Aorta (tissue), 5 donors: ENCODE measurements around the gene TMEM190. TPM values are rescaled to one million over a fixed set of nuclear protein-coding genes. Genes with fewer than 3 reads are reported as not detected.

Experiments used
- ATAC-seq: fragments of 200-7000 bp; cut with Tn5 transposase; one replicate; pipeline ENCODE4 v1.9.1; 2022; ENCODE audit warnings: moderate library complexity; ENCODE audit not compliant: low FRiP score
- DNase-seq, 2 donors: peaks; one replicate each; pipeline ENCODE4 v3.0.0-alpha.2; 2020
- H3K27ac ChIP-seq, 2 donors: one replicate each; pipeline ENCODE4 v1.5.1; 2013; ENCODE audit warnings: low read length in 2 of 2, mild to moderate bottlenecking in 2 of 2, moderate library complexity in 2 of 2, control low read depth in 1 of 2, inconsistent platforms in 1 of 2, low read depth in 1 of 2
- H3K27me3 ChIP-seq, 2 donors: one replicate each; pipeline ENCODE4 v1.6.1; 2013; ENCODE audit warnings: control low read depth in 1 of 2, low read length in 1 of 2, mild to moderate bottlenecking in 1 of 2, moderate library complexity in 1 of 2; ENCODE audit not compliant: insufficient read depth in 2 of 2, control insufficient read depth in 1 of 2
- H3K36me3 ChIP-seq, 2 donors: one replicate each; pipeline ENCODE4 v1.6.1; 2013; ENCODE audit warnings: control low read depth in 1 of 2, low read length in 1 of 2, mild to moderate bottlenecking in 1 of 2; ENCODE audit not compliant: insufficient read depth in 2 of 2, control insufficient read depth in 1 of 2
- H3K4me1 ChIP-seq, 2 donors: one replicate each; pipeline ENCODE4 v1.6.1; 2013; ENCODE audit warnings: low read length in 2 of 2, control low read depth in 1 of 2, mild to moderate bottlenecking in 1 of 2, moderate library complexity in 1 of 2; ENCODE audit not compliant: insufficient read depth in 2 of 2, control insufficient read depth in 1 of 2
- H3K4me3 ChIP-seq, 2 donors: one replicate each; pipeline ENCODE4 v1.5.1; 2013; ENCODE audit warnings: low read length in 2 of 2, control low read depth in 1 of 2, mild to moderate bottlenecking in 1 of 2
- H3K9me3 ChIP-seq: one replicate; pipeline ENCODE4 v1.6.1; 2013; ENCODE audit warnings: mild to moderate bottlenecking, low read length; ENCODE audit not compliant: control insufficient read depth
- WGBS, 2 donors: extraction: QIAGEN DNeasy Blood & Tissue Kit; methylation state at CpG; one replicate each; pipeline ENCODE4 v1.1.7; 2013; 5-methylcytosine and 5-hydroxymethylcytosine counted together
- intact Hi-C, 2 donors: fragments of 100-400 bp; cut with DNase I; formaldehyde crosslinking; loops; one replicate each; pipeline versions ENCODE4 v1.14.2 to v1.15.0; 2022
- polyA plus RNA-seq, 2 donors: library from polyadenylated mRNA; stranded (reverse); fragments of 200-250 nt; gene quantifications; one replicate each; pipeline ENCODE4 v1.2.3, GENCODE V29; 2013
- total RNA-seq, 2 donors: library from RNA; stranded (reverse); fragmentation: NEBNext Ultra II Directional; extraction: Animal tissue kit (Norgen Biotek cat#: 25700); gene quantifications; one replicate each; pipeline ENCODE4 v1.2.1, GENCODE V29; 2021
- donor health status: healthy with polysubstance abuse.
- donor health status: Bipolar disorder and iron deficiency.
- donor health status: DM: no; HTN: no; CAD: no.
- donor health status: DM: no; HTN: no; CAD: no.
- donor health status: DM: yes; HTN: yes; CAD: no.

TMEM190 gene
- total and polyA plus RNA-seq, 4 donors, result not detected

DNA sequence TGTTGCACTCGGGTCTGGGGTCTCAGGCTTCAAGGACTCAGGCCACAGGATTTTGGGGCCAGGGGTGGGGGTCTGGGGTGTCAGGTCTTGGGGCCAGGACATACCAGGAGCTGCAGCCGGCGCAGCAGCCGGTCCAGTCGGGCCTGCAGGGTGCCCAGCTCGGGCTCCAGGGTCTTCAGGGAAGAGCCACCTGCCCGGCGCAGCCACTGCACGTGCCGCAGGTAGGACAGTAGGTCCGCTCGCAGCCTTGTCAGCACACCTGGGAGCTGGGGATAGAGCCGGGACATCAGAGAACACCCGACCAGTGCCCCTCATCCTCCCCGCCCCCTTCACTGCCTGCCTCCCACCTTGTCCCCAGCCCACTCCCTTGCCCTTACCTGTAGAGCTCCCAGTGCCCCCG, 8.5 kb upstream of the TMEM190 start:
- DNase-seq (peak in 1 of 2 donors; percentile 47), ATAC-seq (no peak)
- Histone ChIP-seq H3K27ac (no peak overlapping the region), H3K9me3 (no peaks in the 10 kb centered on the region), H3K36me3 (no peaks in the 10 kb centered on the region), H3K4me1 (no peaks in the 10 kb centered on the region), H3K4me3 (no peak overlapping the region), H3K27me3 (no peaks in the 10 kb centered on the region)
- intact Hi-C loops, result no loop called here
- WGBS, 2 donors, result 83 to 89% methylated on average over 15 to 16 of the region's 16 CpGs

DNA sequence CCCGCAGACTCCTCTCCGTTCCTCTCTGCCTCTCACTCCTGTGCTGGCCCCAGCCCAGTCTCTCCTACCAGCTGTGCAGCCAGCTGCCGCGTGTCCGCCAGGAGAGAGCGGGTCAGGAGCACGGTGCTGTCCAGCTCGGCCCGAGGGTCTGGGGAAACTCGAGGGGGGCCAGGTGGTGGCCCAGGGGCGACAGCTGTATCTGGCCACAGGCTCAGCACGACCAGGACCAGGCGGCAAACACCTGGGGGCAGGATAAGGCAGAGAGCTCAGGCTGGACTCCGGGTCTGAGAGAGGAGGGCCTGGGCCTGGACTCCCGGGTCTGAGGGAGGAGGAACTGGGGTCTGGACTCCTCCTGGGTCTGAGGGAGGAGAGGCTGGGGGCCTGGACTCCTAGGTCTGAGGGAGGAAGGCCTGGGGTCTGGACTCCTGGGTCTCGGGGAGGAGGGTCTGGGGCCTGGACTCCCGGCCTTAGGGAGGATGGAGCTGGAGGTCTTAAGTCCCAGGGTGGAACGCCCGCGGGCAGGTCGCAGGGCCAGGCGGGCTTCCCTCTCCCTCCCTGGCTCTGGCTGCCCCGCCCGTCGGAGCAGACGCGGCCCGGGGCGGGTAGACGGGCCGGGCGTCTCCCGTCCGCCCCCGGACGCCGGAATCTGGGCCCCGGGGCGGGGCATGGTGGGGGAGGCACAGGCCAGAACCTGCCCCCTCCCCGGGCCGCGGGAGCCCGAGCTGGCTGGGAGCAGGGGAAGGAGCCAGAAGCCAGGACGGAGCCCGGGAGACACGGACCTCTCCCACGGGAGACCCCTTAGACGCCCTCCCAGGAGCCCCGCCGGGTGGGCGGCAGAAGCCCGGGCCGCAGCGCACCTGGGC, 7.7 kb upstream of the TMEM190 start:
- H3K36me3 ChIP-seq, result no peaks in the 10 kb centered on the region
- no peaks in the 10 kb centered on the region for H3K27me3 ChIP-seq
- intact Hi-C loops, result no loop called here
- H3K4me3 ChIP-seq, result no peak overlapping the region
- no peaks in the 10 kb centered on the region for H3K4me1 ChIP-seq
- H3K9me3 ChIP-seq, result no peaks in the 10 kb centered on the region
- H3K27ac ChIP-seq, result no peak overlapping the region
- peak in 1 of 2 donors; percentile 51 for DNase-seq
- WGBS, 2 donors, result 7 to 9% methylated on average over 36 to 54 of the region's 54 CpGs
- ATAC-seq, result no peak

DNA sequence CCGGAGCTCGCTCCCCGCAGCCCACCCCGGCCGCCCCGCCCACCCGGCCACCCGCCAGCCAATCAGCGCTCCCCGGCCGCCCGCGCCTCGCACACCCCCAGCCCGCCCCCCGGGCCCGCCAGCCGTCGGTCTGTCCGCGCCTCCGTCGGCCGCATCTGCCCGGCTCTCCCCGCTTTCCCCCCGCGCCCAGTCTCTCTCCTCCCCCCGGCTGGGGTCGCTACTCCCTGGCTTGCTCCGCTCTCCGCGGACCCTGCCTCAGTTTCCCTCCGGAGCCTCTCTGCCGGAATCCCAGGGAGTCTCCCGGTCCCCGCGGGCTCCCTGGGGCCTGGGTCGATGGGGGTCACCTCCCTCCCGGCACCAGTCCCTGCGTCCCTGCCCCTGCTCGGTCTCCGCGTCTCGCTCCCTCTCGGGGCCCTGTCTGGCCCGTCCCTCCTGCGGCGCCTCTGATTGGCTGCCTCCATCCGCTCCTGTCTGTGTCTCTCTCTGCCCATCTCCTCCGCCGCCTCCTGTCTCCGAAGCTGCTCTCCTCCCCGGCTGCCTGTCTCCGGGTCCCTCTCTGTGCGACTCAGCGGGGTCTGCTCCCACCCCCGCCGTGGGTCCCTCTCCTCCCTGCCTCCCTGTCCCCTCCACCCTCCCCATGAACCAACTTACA, 6.8 kb upstream of the TMEM190 start:
- intact Hi-C loops, result no loop called here

DNA sequence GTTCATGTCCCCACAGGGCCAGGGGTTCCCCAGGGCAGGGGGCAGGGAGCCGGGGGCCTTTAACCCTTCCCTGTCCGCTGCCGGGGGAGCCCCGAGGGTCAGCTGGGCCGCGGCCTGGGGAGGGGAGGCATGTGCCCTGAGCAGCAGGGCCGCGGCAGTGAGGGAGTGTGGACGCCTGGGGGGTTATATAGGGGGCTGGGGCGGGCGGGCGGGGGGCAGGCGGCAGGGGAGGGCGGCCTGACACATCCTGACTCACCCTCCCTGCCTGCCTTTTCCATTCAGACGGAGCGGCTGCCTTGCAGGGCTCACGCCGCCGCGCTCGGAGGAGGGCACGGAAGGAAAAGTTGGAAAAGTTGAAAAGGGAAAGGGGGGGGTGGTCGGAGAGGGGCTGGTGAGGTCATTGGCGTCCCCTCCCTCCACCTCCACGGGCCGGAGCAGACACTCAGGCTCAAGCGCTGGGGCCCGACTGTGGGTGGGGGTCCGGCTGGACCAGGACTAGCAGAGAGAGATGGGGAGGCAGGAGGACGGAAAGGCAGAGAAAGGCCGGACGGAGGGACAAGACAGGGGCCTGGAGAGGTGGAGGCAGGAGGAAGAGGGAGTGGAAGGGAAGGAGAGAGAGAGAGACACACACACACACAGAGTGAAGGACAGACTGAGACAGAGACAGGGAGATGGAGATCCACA, 6.2 kb upstream of the TMEM190 start, which contains the start of gene IL11:
TSS of gene IL11 (minus strand) at position 159 of the 684 bp plus-strand sequence. CDS start at position 6, 153 bp downstream.
- no peaks in the 10 kb centered on the region for H3K9me3 ChIP-seq
- no peak within 1 kb of the TSS for H3K4me3 ChIP-seq
- H3K4me1 ChIP-seq, result no peaks in the 10 kb centered on the region
- ATAC-seq, result no peak
- H3K36me3 ChIP-seq, result no peaks in the 10 kb centered on the region
- H3K27ac ChIP-seq, result no peak within 1 kb of the TSS
- no peaks in the 10 kb centered on the region for H3K27me3 ChIP-seq
- WGBS, 2 donors, result 4% methylated on average over 24 to 32 of the region's 32 CpGs
- no peak for DNase-seq
- intact Hi-C loops, result no loop called here

More for the DNA sequence above, 6.8 kb upstream of the TMEM190 start:
- Histone ChIP-seq H3K4me3 (no peak overlapping the region), H3K27me3 (no peaks in the 10 kb centered on the region), H3K4me1 (no peaks in the 10 kb centered on the region), H3K9me3 (no peaks in the 10 kb centered on the region), H3K36me3 (no peaks in the 10 kb centered on the region), H3K27ac (no peak overlapping the region)
- WGBS, 2 donors, result 2% methylated on average over 31 to 59 of the region's 59 CpGs
- DNase-seq, result peak in 1 of 2 donors; percentile 47
- ATAC-seq, result no peak

- no peak overlapping the region for H3K27ac ChIP-seq
- no peak overlapping the region for H3K4me3 ChIP-seq
- H3K27me3 ChIP-seq, result no peaks in the 10 kb centered on the region
- no peak for DNase-seq
- no peaks in the 10 kb centered on the region for H3K4me1 ChIP-seq
- H3K36me3 ChIP-seq, result no peaks in the 10 kb centered on the region
- H3K9me3 ChIP-seq, result no peaks in the 10 kb centered on the region
- WGBS, 2 donors, result 32 to 35% methylated on average over 20 to 24 of the region's 24 CpGs
- intact Hi-C loops, result no loop called here
- ATAC-seq, result no peak
These were observed 4.1 kb upstream of the TMEM190 start for GRCh38 chr19:55372316-55373081.

GRCh38 chr19:55373306-55373992, 3.2 kb upstream of the TMEM190 start:
- WGBS, 2 donors, result 60 to 66% methylated on average over 9 of the region's 9 CpGs
- no peak for DNase-seq
- intact Hi-C loops, result no loop called here
- no peak for ATAC-seq
- Histone ChIP-seq H3K27ac (no peak overlapping the region), H3K9me3 (no peaks in the 10 kb centered on the region), H3K4me1 (no peaks in the 10 kb centered on the region), H3K36me3 (no peaks in the 10 kb centered on the region), H3K4me3 (no peak overlapping the region), H3K27me3 (no peaks in the 10 kb centered on the region)

GRCh38 chr19:55373993-55374757, 2.5 kb upstream of the TMEM190 start:
- no peak for ATAC-seq
- H3K4me3 ChIP-seq, result no peak overlapping the region
- no peaks in the 10 kb centered on the region for H3K27me3 ChIP-seq
- intact Hi-C loops, result no loop called here
- H3K9me3 ChIP-seq, result no peaks in the 10 kb centered on the region
- WGBS, 2 donors, result 13 to 18% methylated on average over 26 to 31 of the region's 31 CpGs
- no peaks in the 10 kb centered on the region for H3K36me3 ChIP-seq
- no peak overlapping the region for H3K27ac ChIP-seq
- H3K4me1 ChIP-seq, result no peaks in the 10 kb centered on the region
- no peak for DNase-seq
